Measurements from ENCODE around the gene UMAD1. TPM values are rescaled to one million over a fixed set of nuclear protein-coding genes. Genes with fewer than 3 reads are reported as not detected.

UMAD1 gene
- total and polyA plus RNA-seq, 2 of the 4 experiments (the other 2 are of a cell fraction) = 5.2 to 8.4 TPM

GRCh38 chr7:7671361-7671760, 30.8 kb downstream of the UMAD1 start:
- WGBS, 2 experiments (ENCODE audit: extremely low coverage in 2 of 2, insufficient read length in 1 of 2) = no CpG with 5 or more reads among the region's 3 CpGs
- Histone ChIP-seq H2AK9ac (replicated peaks; ENCODE audit: low read depth, low read length, poor library complexity) (no peak overlapping the region), H3K79me1 (ENCODE audit: low read depth in 1 of 2, low read length in 2 of 2) (no peaks in the 10 kb centered on the region; a peak in 1 of 4 replicates), H2BK120ac (ENCODE audit: low read depth, low read length) (no peak overlapping the region), H3K4me3 (ENCODE audit: insufficient read depth, low read depth, low read length) (no peak overlapping the region), H2AFZ (replicated peaks; ENCODE audit: low read length, poor library complexity) (no peak overlapping the region), H3K4me1 (ENCODE audit: control insufficient read depth, insufficient read depth, low read length) (no peaks in the 10 kb centered on the region), H2AK5ac (ENCODE audit: low read depth, low read length) (no peak overlapping the region), H3K18ac (ENCODE audit: low read depth, low read length) (no peak overlapping the region), H3K27me3 (ENCODE audit: control insufficient read depth, insufficient read depth, low read length) (no peaks in the 10 kb centered on the region), H3K36me3 (ENCODE audit: control insufficient read depth, insufficient read depth, low read length) (no peaks in the 10 kb centered on the region), H4K91ac (ENCODE audit: insufficient read depth, low read depth, low read length) (no peak overlapping the region), H2BK20ac (ENCODE audit: low read depth, low read length) (no peak overlapping the region), H3K9ac (ENCODE audit: low read depth, low read length) (no peak overlapping the region), H4K20me1 (ENCODE audit: insufficient read depth, low read length) (no peaks in the 10 kb centered on the region), H3K4me2 (ENCODE audit: low read depth, low read length) (no peak overlapping the region), H4K8ac (ENCODE audit: low read depth in 2 of 2, low read length in 2 of 2) (no peak overlapping the region), H2BK15ac (ENCODE audit: low read depth, low read length) (no peak overlapping the region), H3K14ac (replicated peaks; ENCODE audit: low read depth, low read length) (no peak overlapping the region), H2BK5ac (ENCODE audit: low read depth, low read length, poor library complexity, severe bottlenecking) (no peak overlapping the region), H3K9me3 (ENCODE audit: control insufficient read depth, insufficient read depth, low read length) (no peaks in the 10 kb centered on the region), H3K23ac (ENCODE audit: low read depth, low read length) (no peak overlapping the region), H4K5ac (ENCODE audit: low read depth, low read length) (no peak overlapping the region), H3K4ac (ENCODE audit: low read depth, low read length) (no peak overlapping the region), H3K27ac (ENCODE audit: insufficient read depth, low read length) (no peak overlapping the region), H3K9me1 (ENCODE audit: insufficient read depth, low read length) (no peaks in the 10 kb centered on the region), H3K56ac (ENCODE audit: extremely low read depth, insufficient read depth, low read length) (no peak overlapping the region)
- no peak for TF ChIP-seq CEBPB (IDR thresholded peaks at IDR 0.05; ENCODE audit: low read depth, low read length)
- TF ChIP-seq USF2 (IDR thresholded peaks at IDR 0.05; ENCODE audit: low read depth, low read length) = no peak
- no peak for TF ChIP-seq CHD1 (IDR thresholded peaks at IDR 0.05; ENCODE audit: low read depth, low read length)
- no peak for TF ChIP-seq CTCF (conservative IDR thresholded peaks at IDR 0.05; ENCODE audit: low read depth, low read length)
- no peak for TF ChIP-seq MAZ (IDR thresholded peaks at IDR 0.05; ENCODE audit: borderline replicate concordance, low read depth, low read length)
- dilution Hi-C loops (cut with HindIII; ENCODE audit: low sequenced_read_pairs, unreplicated experiment) = no loop called here
- no TSS peak for BruUV-seq (replicated peaks)
- no peak for DNase-seq
- intact Hi-C loops (cut with micrococcal nuclease) = no loop called here
- ChIA-PET POLR2A (ENCODE audit: unreplicated experiment) (no interaction called here), CTCF (interaction anchor here (1.8 kb wide), 1 partner anchor 10 kb away, joined by 5 read pairs; no protein-coding TSS in a partner anchor)
- ATAC-seq (ENCODE audit: low read depth) = no peak
- in situ Hi-C loops (cut with MboI; ENCODE audit: low sequenced_read_pairs) = loop anchor here (25.0 kb wide), 1 partner anchor 541 kb away; no protein-coding TSS in a partner anchor
